Gastrocnemius medialis (tissue), 4 donors: ENCODE results near the gene FSD2. TPM values are rescaled to one million over a fixed set of nuclear protein-coding genes. Genes with fewer than 3 reads are reported as not detected.
A peak's percentile ranks its signal among the peaks of the same experiment; 100 is the strongest.

Experiments used
- ATAC-seq, 2 donors: fragments of 150-250 bp; one replicate each; pipeline ENCODE4 v1.9.1; 2016
- DNase-seq, 2 donors: peaks; one replicate each; pipeline ENCODE4 v3.0.0-alpha.2; 2019
- H3K27ac ChIP-seq, 4 donors: fragments of 200-600 bp; sonication (generic); 1 replicate in 1 of 4; 2 replicates in 3 of 4; pipeline ENCODE4 v1.5.1; 2016 to 2018; ENCODE audit warnings: mild to moderate bottlenecking in 2 of 4, moderate library complexity in 1 of 4
- H3K27me3 ChIP-seq, 3 donors: fragments of 200-600 bp; sonication (generic) in 2 of 3; 1 replicate in 1 of 3; 2 replicates in 2 of 3; pipeline versions ENCODE4 v1.5.1 to v1.6.0; 2016 to 2019; ENCODE audit warnings: mild to moderate bottlenecking in 1 of 3, moderate library complexity in 1 of 3
- H3K36me3 ChIP-seq, 2 donors: fragments of 200-600 bp; sonication (generic) in 1 of 2; one replicate each; pipeline ENCODE4 v1.5.1; 2017 to 2018
- H3K4me1 ChIP-seq, 2 donors: fragments of 200-600 bp; sonication (generic) in 1 of 2; one replicate each; pipeline ENCODE4 v1.5.1; 2016 to 2017; ENCODE audit warnings: mild to moderate bottlenecking in 2 of 2
- H3K4me3 ChIP-seq, 4 donors: fragments of 200-600 bp; sonication (generic) in 3 of 4; 1 replicate in 1 of 4; 2 replicates in 3 of 4; pipeline ENCODE4 v1.5.1; 2016 to 2019; ENCODE audit warnings: mild to moderate bottlenecking in 2 of 4
- H3K9me3 ChIP-seq, 3 donors: fragments of 200-600 bp; sonication (generic) in 2 of 3; 1 replicate in 1 of 3; 2 replicates in 2 of 3; pipeline ENCODE4 v1.5.1; 2016 to 2019
- POLR2A ChIP-seq, 2 donors: fragments of 450-650 bp; IDR thresholded peaks; one replicate each; pipeline ENCODE4 v1.6.1; 2017; ENCODE audit warnings: antibody characterized with exemption in 2 of 2, mild to moderate bottlenecking in 2 of 2, moderate library complexity in 2 of 2
- in situ Hi-C, 4 donors: fragments of 200-750 bp; cut with MboI; loops; one replicate each; pipeline versions ENCODE4 v1.15.0 to v1.8.0; 2017; ENCODE audit warnings: low sequenced_read_pairs in 4 of 4
- intact Hi-C: fragments of 100-400 bp; cut with DNase I; formaldehyde crosslinking; loops from one replicate; pipeline ENCODE4 v1.15.1; 2023; ENCODE audit warnings: low total_unique reads
- total RNA-seq, 4 donors: library from RNA; depleted of rRNA; stranded (reverse); fragments of >200 nt; gene quantifications; one replicate each; pipeline versions ENCODE4 v1.1.0 to v1.2.3, GENCODE V29; 2016
- TF ChIP-seq, protein P1 (sequence below), 5 experiments: fragments of 450-650 bp in 3 of 5; fragments of 200-600 bp in 2 of 5; sonication (generic) in 2 of 5; IDR thresholded peaks in 4 of 5; conservative IDR thresholded peaks in 1 of 5; 1 replicate in 4 of 5; 2 replicates in 1 of 5; pipeline ENCODE4 v1.5.1; 2016 to 2019; ENCODE audit warnings: antibody characterized with exemption in 5 of 5, mild to moderate bottlenecking in 3 of 5, moderate library complexity in 3 of 5

Gene FSD2
- total RNA-seq, 4 donors from 2014 or later: 3.9 to 18.5 (median 6.6) TPM

DNA sequence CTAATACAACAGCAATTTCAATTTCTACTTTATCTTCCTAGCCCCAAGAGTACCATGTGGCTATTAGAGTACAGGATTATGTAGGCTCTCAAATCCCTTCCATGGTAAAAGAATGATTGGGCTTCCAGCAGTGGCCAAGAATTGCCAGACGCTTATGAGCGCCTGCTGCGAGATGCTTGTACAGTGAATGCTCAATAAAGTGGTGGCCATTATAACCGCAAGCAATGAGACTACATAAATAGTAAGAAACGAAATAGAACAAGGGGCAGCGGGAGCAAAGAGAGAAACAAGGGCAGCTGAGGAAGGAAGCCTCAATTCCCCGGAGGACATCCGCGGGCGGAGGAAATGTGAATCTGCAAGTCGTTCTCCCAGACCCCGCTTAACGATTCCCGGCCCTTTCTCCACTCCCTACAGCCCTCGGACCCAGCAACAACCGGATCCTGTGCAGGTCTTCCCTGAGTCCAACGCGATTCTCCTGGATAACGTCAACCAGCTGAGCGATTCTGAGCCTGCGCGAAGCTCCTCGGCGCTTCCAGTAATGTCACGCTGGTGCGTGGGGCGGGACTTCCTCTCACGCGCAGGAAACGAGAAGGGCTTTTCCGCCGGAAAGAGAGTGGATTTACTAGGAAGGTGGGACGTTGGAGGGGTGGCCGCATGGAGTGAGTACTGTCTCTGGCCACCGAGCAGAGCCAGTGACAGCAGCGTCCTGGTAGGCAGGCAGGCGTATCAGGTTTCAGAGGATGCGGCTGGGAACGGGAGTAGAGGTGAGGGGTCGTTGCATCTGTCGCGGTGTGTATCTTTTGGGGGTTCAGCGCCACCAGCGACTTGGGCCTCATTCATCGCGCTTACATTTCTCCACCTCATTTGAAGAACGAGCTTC, 55.7 kb downstream of the FSD2 start:
- intact Hi-C loops: loop anchor here (1.0 to 5.0 kb wide), 3 partner anchors 59 to 262 kb away; partner anchors contain the start of genes C15orf40 and WHAMM
- peak; percentile 91 to 94 for DNase-seq

DNA sequence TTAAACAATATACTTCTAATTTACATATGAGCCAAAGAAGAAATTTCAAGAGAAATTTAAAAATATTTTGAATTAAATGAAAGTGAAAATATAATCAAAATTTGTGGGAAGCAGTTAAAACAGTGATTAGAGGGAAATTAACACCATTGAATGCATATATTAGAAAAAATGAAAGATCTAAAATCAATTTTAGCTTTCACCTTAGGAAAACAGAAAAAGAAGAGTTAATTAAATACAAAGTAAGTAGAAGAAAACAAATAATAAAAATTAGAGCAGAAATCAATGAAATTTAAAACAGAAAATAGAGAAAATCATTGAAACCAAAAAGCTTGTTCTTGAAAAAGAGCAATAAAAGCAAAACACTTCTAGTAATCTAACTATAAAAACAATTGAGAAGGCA, 57.6 kb downstream of the FSD2 start:
- H3K36me3 ChIP-seq: no peaks in the 10 kb centered on the region
- H3K27me3 ChIP-seq: no peaks in the 10 kb centered on the region
- in situ Hi-C loops (loop anchor here in 2 of 4 donors (25.0 kb wide), 2 partner anchors 186 to 211 kb away; partner anchors contain the start of gene RPS17 (in 1 of the 2)), intact Hi-C loops (no loop called here)
- no peak for TF ChIP-seq POLR2A (IDR thresholded peaks at IDR 0.05)
- TF ChIP-seq, protein P1, sequence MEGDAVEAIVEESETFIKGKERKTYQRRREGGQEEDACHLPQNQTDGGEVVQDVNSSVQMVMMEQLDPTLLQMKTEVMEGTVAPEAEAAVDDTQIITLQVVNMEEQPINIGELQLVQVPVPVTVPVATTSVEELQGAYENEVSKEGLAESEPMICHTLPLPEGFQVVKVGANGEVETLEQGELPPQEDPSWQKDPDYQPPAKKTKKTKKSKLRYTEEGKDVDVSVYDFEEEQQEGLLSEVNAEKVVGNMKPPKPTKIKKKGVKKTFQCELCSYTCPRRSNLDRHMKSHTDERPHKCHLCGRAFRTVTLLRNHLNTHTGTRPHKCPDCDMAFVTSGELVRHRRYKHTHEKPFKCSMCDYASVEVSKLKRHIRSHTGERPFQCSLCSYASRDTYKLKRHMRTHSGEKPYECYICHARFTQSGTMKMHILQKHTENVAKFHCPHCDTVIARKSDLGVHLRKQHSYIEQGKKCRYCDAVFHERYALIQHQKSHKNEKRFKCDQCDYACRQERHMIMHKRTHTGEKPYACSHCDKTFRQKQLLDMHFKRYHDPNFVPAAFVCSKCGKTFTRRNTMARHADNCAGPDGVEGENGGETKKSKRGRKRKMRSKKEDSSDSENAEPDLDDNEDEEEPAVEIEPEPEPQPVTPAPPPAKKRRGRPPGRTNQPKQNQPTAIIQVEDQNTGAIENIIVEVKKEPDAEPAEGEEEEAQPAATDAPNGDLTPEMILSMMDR (IDR thresholded peaks at IDR 0.05 in 4 of 5, conservative IDR thresholded peaks at IDR 0.05 in 1 of 5): no peak
- H3K4me1 ChIP-seq: peaks cover 29 to 30% of the 10 kb centered on the region in 2 donors
- H3K27ac ChIP-seq: no peak overlapping the region
- H3K9me3 ChIP-seq: no peaks in the 10 kb centered on the region
- H3K4me3 ChIP-seq: no peak overlapping the region
- DNase-seq: no peak
- no peak for ATAC-seq

More for the DNA sequence above, 55.7 kb downstream of the FSD2 start:
- Histone ChIP-seq H3K27ac (peak overlapping the region; percentile 88 to 96 (median 93)), H3K36me3 (peaks cover 0 to 12% of the 10 kb centered on the region in 2 donors), H3K9me3 (no peaks in the 10 kb centered on the region), H3K27me3 (no peaks in the 10 kb centered on the region), H3K4me3 (peak overlapping the region; percentile 66 to 86 (median 80)), H3K4me1 (peaks cover 40 to 45% of the 10 kb centered on the region in 2 donors)
- in situ Hi-C loops: loop anchor here in 2 of 4 donors (10.0 to 25.0 kb wide), 3 partner anchors 55 to 213 kb away; partner anchors contain the start of genes FSD2 (in 1 of the 2), RPS17 (in 1 of the 2) and WHAMM (in 1 of the 2)
- peak; percentile 91 to 96 for ATAC-seq
- TF ChIP-seq, protein P1 (IDR thresholded peaks at IDR 0.05 in 4 of 5, conservative IDR thresholded peaks at IDR 0.05 in 1 of 5): no peak
- peak; percentile 98 to 99 for TF ChIP-seq POLR2A (IDR thresholded peaks at IDR 0.05)

DNA sequence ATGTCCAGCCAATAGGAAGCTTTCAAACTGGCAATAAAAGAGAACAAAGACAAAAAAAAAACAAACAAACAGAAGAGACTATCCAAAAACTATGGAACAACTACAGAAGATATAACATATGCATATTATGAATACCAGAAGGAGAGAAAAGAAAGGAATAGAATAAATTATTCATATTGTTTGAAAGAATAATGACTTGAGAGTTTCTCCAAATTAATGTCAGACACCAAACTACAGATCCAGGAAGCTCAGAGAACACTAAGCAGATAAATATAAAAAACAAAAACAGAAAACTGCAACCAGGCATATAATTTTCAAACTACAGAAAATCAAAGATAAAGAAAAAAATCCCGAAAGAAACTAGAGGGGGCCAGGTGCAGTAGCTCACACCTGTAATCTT, 62.1 kb downstream of the FSD2 start:
- Histone ChIP-seq H3K4me3 (no peak overlapping the region), H3K9me3 (no peaks in the 10 kb centered on the region), H3K4me1 (no peaks in the 10 kb centered on the region), H3K27me3 (no peaks in the 10 kb centered on the region), H3K36me3 (no peaks in the 10 kb centered on the region), H3K27ac (no peak overlapping the region)
- ATAC-seq (no peak), DNase-seq (no peak)
- TF ChIP-seq, protein P1 (IDR thresholded peaks at IDR 0.05 in 4 of 5, conservative IDR thresholded peaks at IDR 0.05 in 1 of 5): no peak
- no peak for TF ChIP-seq POLR2A (IDR thresholded peaks at IDR 0.05)
- in situ Hi-C loops: loop anchor here in 2 of 4 donors (25.0 kb wide), 2 partner anchors 182 to 207 kb away; partner anchors contain the start of gene RPS17 (in 1 of the 2)
- intact Hi-C loops: no loop called here

DNA sequence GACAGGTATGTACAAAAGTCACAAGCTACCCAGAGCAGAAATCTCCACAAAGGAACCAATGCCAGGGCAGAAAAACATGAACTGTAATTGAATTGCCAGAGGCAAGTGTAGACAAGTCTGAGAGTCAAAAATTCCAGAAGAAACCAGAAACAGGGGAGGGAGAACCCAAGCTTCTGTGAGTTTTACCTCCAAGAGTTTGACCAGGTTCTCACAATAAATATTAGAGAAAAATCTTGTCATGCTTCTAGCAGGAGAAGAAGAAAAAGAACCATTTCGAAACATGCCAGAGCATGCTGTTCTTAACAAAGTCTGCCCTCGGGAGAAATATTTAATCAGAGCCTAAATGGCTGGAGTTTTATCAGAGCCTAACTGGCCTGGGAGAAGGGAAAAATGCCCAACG, 63.7 kb downstream of the FSD2 start:
- Histone ChIP-seq H3K9me3 (no peaks in the 10 kb centered on the region), H3K27me3 (no peaks in the 10 kb centered on the region), H3K27ac (no peak overlapping the region), H3K4me1 (no peaks in the 10 kb centered on the region), H3K4me3 (no peak overlapping the region), H3K36me3 (no peaks in the 10 kb centered on the region)
- intact Hi-C loops: no loop called here
- ATAC-seq (no peak), DNase-seq (no peak)
- TF ChIP-seq, protein P1 (IDR thresholded peaks at IDR 0.05 in 4 of 5, conservative IDR thresholded peaks at IDR 0.05 in 1 of 5): no peak
- TF ChIP-seq POLR2A (IDR thresholded peaks at IDR 0.05): no peak
- in situ Hi-C loops: loop anchor here in 2 of 4 donors (25.0 kb wide), 2 partner anchors 180 to 205 kb away; partner anchors contain the start of gene RPS17 (in 1 of the 2)
